Measurements from ENCODE around the gene UTP11. TPM values are rescaled to one million over a fixed set of nuclear protein-coding genes. Genes with fewer than 3 reads are reported as not detected.

UTP11 gene
- total RNA-seq, 2 experiments from 2014 or later: 8.7 to 9.4 TPM

DNA sequence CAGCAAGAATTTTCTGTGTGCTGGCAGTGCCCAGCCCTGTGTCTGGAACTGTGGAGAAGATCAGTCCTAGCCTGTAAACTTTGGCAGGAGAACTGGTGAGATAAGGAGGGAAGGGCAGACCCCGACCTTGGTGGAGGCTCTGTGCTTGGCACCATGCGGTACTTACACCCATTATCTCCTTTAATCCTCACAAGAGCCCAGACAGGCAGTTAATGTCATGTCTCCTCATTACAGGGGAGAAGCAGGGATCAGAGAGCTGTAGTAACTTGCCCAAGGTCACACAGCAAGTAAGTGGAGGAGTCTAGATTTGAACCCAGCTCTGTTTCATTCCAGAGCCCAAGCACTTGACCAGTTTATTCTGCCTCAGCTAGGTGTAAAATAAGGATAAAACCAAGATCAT is 48.0 kb downstream of the UTP11 start:
- Mint-ChIP-seq H3K36me3 (ENCODE audit: low read depth) (no peaks in the 10 kb centered on the region), H3K9me3 (no peaks in the 10 kb centered on the region), H3K27me3 (peaks cover 9% of the 10 kb centered on the region), H3K4me1 (ENCODE audit: low read depth) (no peaks in the 10 kb centered on the region), H3K4me3 (no peak overlapping the region), H3K27ac (no peak overlapping the region)
- CTCF ChIA-PET: no interaction called here
- H3K4me3 ChIP-seq (ENCODE audit: low read length): no peak overlapping the region
- H3K27me3 ChIP-seq (ENCODE audit: control insufficient read depth in 1 of 2, insufficient read depth in 2 of 2, low read length in 2 of 2): no peaks in the 10 kb centered on the region
- no peak overlapping the region for H3K27ac ChIP-seq (ENCODE audit: low read depth in 1 of 2, low read length in 2 of 2)
- H3K9me3 ChIP-seq (ENCODE audit: control insufficient read depth in 1 of 2, insufficient read depth in 1 of 2, low read length in 2 of 2): no peaks in the 10 kb centered on the region
- TF ChIP-seq, protein P1, sequence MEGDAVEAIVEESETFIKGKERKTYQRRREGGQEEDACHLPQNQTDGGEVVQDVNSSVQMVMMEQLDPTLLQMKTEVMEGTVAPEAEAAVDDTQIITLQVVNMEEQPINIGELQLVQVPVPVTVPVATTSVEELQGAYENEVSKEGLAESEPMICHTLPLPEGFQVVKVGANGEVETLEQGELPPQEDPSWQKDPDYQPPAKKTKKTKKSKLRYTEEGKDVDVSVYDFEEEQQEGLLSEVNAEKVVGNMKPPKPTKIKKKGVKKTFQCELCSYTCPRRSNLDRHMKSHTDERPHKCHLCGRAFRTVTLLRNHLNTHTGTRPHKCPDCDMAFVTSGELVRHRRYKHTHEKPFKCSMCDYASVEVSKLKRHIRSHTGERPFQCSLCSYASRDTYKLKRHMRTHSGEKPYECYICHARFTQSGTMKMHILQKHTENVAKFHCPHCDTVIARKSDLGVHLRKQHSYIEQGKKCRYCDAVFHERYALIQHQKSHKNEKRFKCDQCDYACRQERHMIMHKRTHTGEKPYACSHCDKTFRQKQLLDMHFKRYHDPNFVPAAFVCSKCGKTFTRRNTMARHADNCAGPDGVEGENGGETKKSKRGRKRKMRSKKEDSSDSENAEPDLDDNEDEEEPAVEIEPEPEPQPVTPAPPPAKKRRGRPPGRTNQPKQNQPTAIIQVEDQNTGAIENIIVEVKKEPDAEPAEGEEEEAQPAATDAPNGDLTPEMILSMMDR (IDR thresholded peaks at IDR 0.05): no peak
- DNase-seq (no peak), ATAC-seq (ENCODE audit: poor library complexity) (no peak)
- no peaks in the 10 kb centered on the region for H3K36me3 ChIP-seq (ENCODE audit: insufficient read depth, low read length)
- POLR2A ChIA-PET: no interaction called here
- intact Hi-C loops (cut with DNase I, micrococcal nuclease): no loop called here
- H3K4me1 ChIP-seq (ENCODE audit: insufficient read depth, low read length): no peaks in the 10 kb centered on the region

DNA sequence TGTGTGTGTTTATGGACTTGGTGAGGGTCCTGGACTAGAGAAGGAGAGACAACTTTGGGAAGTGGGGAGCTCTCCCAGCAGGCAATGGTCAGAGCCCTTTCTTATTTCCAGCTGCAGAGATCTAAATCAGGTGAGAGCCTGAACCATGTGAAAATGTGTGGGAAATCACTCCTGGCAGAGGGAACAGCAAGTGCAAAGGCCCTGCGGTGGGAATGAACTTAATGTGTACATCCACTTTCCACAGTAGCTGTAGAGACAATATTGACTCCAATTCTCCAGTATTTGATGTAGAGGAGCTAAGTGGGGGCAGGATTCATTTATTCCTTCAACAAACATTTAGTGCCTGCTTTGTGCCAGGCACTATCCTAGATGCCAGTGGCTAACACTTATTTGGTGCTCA is 48.8 kb downstream of the UTP11 start:
- no peaks in the 10 kb centered on the region for H3K36me3 Mint-ChIP-seq (ENCODE audit: low read depth)
- ATAC-seq (ENCODE audit: poor library complexity): no peak
- no peaks in the 10 kb centered on the region for H3K9me3 Mint-ChIP-seq
- H3K4me3 Mint-ChIP-seq: no peak overlapping the region
- CTCF ChIA-PET: no interaction called here
- no peaks in the 10 kb centered on the region for H3K36me3 ChIP-seq (ENCODE audit: insufficient read depth, low read length)
- intact Hi-C loops (cut with DNase I, micrococcal nuclease): no loop called here
- TF ChIP-seq, protein P1 (IDR thresholded peaks at IDR 0.05): no peak
- no peaks in the 10 kb centered on the region for H3K9me3 ChIP-seq (ENCODE audit: control insufficient read depth in 1 of 2, insufficient read depth in 1 of 2, low read length in 2 of 2)
- no peaks in the 10 kb centered on the region for H3K4me1 ChIP-seq (ENCODE audit: insufficient read depth, low read length)
- no peak overlapping the region for H3K27ac Mint-ChIP-seq
- H3K4me1 Mint-ChIP-seq (ENCODE audit: low read depth): no peaks in the 10 kb centered on the region
- H3K27me3 ChIP-seq (ENCODE audit: control insufficient read depth in 1 of 2, insufficient read depth in 2 of 2, low read length in 2 of 2): no peaks in the 10 kb centered on the region
- no peak overlapping the region for H3K4me3 ChIP-seq (ENCODE audit: low read length)
- POLR2A ChIA-PET: no interaction called here
- no peak for DNase-seq
- H3K27ac ChIP-seq (ENCODE audit: low read depth in 1 of 2, low read length in 2 of 2): no peak overlapping the region
- peaks cover 5% of the 10 kb centered on the region for H3K27me3 Mint-ChIP-seq

DNA sequence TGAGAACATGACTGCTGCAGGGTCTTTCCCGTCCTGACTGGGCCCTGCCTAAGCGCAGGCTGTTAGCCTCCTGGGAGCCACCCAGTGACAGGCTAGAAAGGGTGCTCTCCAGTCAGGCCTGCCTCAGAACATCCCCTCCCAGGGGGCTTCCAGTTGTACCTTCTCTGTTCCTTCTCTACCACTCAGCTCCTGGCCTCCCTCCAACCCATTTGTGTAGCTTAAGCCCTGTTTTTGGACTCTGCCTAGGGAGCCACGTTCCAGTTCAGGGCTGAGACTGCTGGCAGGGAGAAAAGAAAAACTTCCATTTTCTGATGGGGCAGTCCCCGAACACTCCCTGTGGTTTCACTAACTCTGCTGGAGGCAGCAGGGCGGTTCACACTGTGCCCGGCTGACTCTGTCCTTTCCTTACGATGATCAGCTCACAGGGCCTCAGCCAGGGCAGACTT is 49.4 kb downstream of the UTP11 start:
- H3K4me3 Mint-ChIP-seq: no peak overlapping the region
- Histone ChIP-seq H3K27ac (ENCODE audit: low read depth in 1 of 2, low read length in 2 of 2) (no peak overlapping the region), H3K9me3 (ENCODE audit: control insufficient read depth in 1 of 2, insufficient read depth in 1 of 2, low read length in 2 of 2) (no peaks in the 10 kb centered on the region), H3K4me3 (ENCODE audit: low read length) (no peak overlapping the region), H3K27me3 (ENCODE audit: control insufficient read depth in 1 of 2, insufficient read depth in 2 of 2, low read length in 2 of 2) (no peaks in the 10 kb centered on the region), H3K4me1 (ENCODE audit: insufficient read depth, low read length) (no peaks in the 10 kb centered on the region), H3K36me3 (ENCODE audit: insufficient read depth, low read length) (no peaks in the 10 kb centered on the region)
- H3K27ac Mint-ChIP-seq: no peak overlapping the region
- DNase-seq (no peak), ATAC-seq (ENCODE audit: poor library complexity) (no peak)
- no peaks in the 10 kb centered on the region for H3K9me3 Mint-ChIP-seq
- intact Hi-C loops (cut with DNase I, micrococcal nuclease): no loop called here
- CTCF ChIA-PET: no interaction called here
- POLR2A ChIA-PET: no interaction called here
- no peaks in the 10 kb centered on the region for H3K4me1 Mint-ChIP-seq (ENCODE audit: low read depth)
- H3K36me3 Mint-ChIP-seq (ENCODE audit: low read depth): no peaks in the 10 kb centered on the region
- peaks cover 5% of the 10 kb centered on the region for H3K27me3 Mint-ChIP-seq
- TF ChIP-seq, protein P1 (IDR thresholded peaks at IDR 0.05): no peak
